HEK293T (cell line): ENCODE results near the gene ZDHHC11.
"Not testable (repeated sequence)": the region's sequence is repeated elsewhere in the genome, so short reads cannot be mapped to it uniquely, and the experiment has no call there.

ENCODE experiments used
- CTCF ChIA-PET: fragments of 350-600 bp; formaldehyde crosslinking; extraction: SDS; loops from one replicate; lab custom pipeline; 2021; ENCODE audit warnings: antibody characterized with exemption, inconsistent platforms; lab: Yijun Ruan, JAX
- POLR2A ChIA-PET: fragments of 350-600 bp; formaldehyde crosslinking; extraction: SDS; loops from one replicate; lab custom pipeline; 2020; ENCODE audit warnings: antibody characterized with exemption, inconsistent platforms; lab: Yijun Ruan, JAX
- DNase-seq: peaks from one replicate; pipeline ENCODE4 v3.0.0; 2012; ENCODE audit warnings: mixed read lengths; ENCODE audit errors: extremely low spot score
- ARNT ChIP-seq: fragments of 450-650 bp; IDR thresholded peaks from 2 replicates; pipeline ENCODE4 v1.6.1; 2017; ENCODE audit warnings: mild to moderate bottlenecking
- BHLHE40 ChIP-seq: fragments of 450-650 bp; IDR thresholded peaks from 2 replicates; pipeline ENCODE4 v1.6.1; 2016; ENCODE audit warnings: mild to moderate bottlenecking, moderate library complexity, borderline replicate concordance
- CTBP1 ChIP-seq: fragments of 450-650 bp; IDR thresholded peaks from 2 replicates; pipeline ENCODE4 v1.6.1; 2016; ENCODE audit warnings: borderline replicate concordance
- ELF4 ChIP-seq: fragments of 450-650 bp; IDR thresholded peaks from 2 replicates; pipeline ENCODE4 v1.6.1; 2017; ENCODE audit warnings: antibody characterized with exemption
- FOXA1 ChIP-seq: fragments of 450-650 bp; IDR thresholded peaks from 2 replicates; pipeline ENCODE4 v1.6.1; 2016; ENCODE audit warnings: mild to moderate bottlenecking
- FOXK2 ChIP-seq: fragments of 450-650 bp; IDR thresholded peaks from 2 replicates; pipeline ENCODE4 v1.6.1; 2016; ENCODE audit warnings: mild to moderate bottlenecking
- FOXM1 ChIP-seq: fragments of 450-650 bp; IDR thresholded peaks from 2 replicates; pipeline ENCODE4 v1.6.1; 2017; ENCODE audit warnings: mild to moderate bottlenecking, borderline replicate concordance
- HDGF ChIP-seq: fragments of 450-650 bp; IDR thresholded peaks from 2 replicates; pipeline ENCODE4 v1.6.1; 2017; ENCODE audit warnings: antibody characterized with exemption, borderline replicate concordance
- L3MBTL2 ChIP-seq: fragments of 450-650 bp; conservative IDR thresholded peaks from 2 replicates; pipeline ENCODE4 v1.6.1; 2016; ENCODE audit warnings: mild to moderate bottlenecking
- LEF1 ChIP-seq: fragments of 450-650 bp; IDR thresholded peaks from 2 replicates; pipeline ENCODE4 v1.6.1; 2017; ENCODE audit warnings: mild to moderate bottlenecking, borderline replicate concordance
- NFRKB ChIP-seq: fragments of 450-650 bp; IDR thresholded peaks from 2 replicates; pipeline ENCODE4 v1.6.1; 2016; ENCODE audit warnings: mild to moderate bottlenecking, moderate library complexity
- SP1 ChIP-seq: fragments of 450-650 bp; IDR thresholded peaks from 2 replicates; pipeline ENCODE4 v1.6.1; 2017
- SUZ12 ChIP-seq: fragments of 450-650 bp; IDR thresholded peaks from 2 replicates; pipeline ENCODE4 v1.6.1; 2016; ENCODE audit warnings: mild to moderate bottlenecking
- TARDBP ChIP-seq: fragments of 450-650 bp; IDR thresholded peaks from 2 replicates; pipeline ENCODE4 v1.6.1; 2016
- ZNF384 ChIP-seq: fragments of 450-650 bp; IDR thresholded peaks from 2 replicates; pipeline ENCODE4 v1.6.1; 2016
- TF ChIP-seq, protein P1 (sequence below): fragments of 450-650 bp; IDR thresholded peaks from 2 replicates; pipeline ENCODE4 v1.6.1; 2016

ZDHHC11 gene

DNA sequence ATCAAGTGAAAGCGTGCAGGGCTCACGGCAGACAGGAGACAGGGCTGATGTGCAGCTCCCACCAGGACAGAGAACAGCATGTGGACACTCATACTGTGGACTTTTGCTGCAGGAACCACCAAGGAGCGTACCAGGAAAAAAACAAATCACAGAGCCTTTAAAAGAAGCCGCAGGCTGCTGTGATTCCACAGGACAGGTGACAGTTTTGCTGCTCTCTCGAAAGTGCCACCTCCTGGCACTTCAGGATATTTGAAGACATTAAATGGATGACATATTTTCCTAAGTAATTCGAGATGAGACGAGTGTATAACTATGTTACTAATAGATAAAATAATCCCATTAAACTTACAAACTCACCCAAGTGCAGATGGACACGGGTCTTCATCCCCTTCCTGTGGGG is 29.3 kb downstream of the ZDHHC11 start:
- TF ChIP-seq CTBP1 (no peak), BHLHE40 (no peak), L3MBTL2 (no peak), TARDBP (no peak), ARNT (no peak), FOXM1 (no peak), FOXA1 (no peak), NFRKB (no peak), SUZ12 (no peak), ELF4 (no peak), LEF1 (no peak), ZNF384 (no peak)
- CTCF ChIA-PET = no interaction called here
- POLR2A ChIA-PET = no interaction called here
- DNase-seq = no peak

DNA sequence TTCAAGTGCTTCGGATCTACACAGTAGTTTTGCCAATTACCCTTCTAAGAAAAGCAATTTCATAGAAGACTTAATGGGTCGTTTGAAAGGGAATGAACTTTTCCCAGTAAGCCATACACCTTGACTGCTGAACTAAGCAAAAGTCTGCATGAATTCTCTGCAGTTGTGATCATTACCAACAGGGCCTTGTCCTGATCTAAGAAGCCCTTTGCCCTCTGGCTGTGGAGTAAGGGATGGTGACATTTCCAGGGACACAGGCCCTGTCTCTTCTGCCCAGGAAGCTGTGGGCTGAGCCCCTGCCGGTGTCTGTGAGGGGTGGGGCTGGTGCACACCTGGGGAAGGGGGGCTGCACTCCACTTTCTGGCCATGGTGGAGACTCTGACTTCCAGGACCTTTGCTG is 30.5 kb downstream of the ZDHHC11 start:
- no peak for DNase-seq
- ChIA-PET POLR2A (interaction anchor here (0.6 kb wide), 1 partner anchor 34 kb away, joined by 3 read pairs; no protein-coding TSS in a partner anchor), CTCF (no interaction called here)
- TF ChIP-seq, protein P1, sequence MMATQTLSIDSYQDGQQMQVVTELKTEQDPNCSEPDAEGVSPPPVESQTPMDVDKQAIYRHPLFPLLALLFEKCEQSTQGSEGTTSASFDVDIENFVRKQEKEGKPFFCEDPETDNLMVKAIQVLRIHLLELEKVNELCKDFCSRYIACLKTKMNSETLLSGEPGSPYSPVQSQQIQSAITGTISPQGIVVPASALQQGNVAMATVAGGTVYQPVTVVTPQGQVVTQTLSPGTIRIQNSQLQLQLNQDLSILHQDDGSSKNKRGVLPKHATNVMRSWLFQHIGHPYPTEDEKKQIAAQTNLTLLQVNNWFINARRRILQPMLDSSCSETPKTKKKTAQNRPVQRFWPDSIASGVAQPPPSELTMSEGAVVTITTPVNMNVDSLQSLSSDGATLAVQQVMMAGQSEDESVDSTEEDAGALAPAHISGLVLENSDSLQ = no peak
- TF ChIP-seq ARNT (no peak), L3MBTL2 (no peak), SUZ12 (no peak), FOXK2 (no peak), CTBP1 (no peak), LEF1 (no peak), ELF4 (no peak), FOXA1 (no peak), HDGF (no peak), ZNF384 (no peak), BHLHE40 (no peak), NFRKB (no peak)

DNA sequence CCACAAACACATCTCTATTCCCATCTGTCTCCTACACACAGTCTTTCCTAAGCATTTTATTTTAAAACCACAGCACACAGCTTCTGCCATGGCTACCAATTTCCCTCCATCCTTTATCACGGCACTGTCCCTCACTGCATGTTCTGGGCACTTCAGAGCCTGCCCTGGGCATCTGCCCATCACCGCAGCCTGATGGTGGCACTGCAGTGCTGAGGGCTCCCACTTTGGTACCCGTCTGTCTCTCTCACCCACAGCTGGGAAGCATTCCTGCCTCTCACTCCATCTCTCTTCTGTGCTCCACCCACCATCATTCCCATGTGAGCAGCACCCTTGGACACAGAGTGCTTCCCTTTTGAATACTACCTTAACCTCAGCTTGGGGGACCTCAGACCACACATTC is 31.7 kb downstream of the ZDHHC11 start:
- no peak for TF ChIP-seq FOXM1
- no peak for TF ChIP-seq CTBP1
- no peak for TF ChIP-seq HDGF
- TF ChIP-seq L3MBTL2 = no peak
- TF ChIP-seq FOXK2 = no peak
- TF ChIP-seq ZNF384 = no peak
- TF ChIP-seq TARDBP = no peak
- no peak for DNase-seq
- CTCF ChIA-PET = no interaction called here
- POLR2A ChIA-PET = no interaction called here

DNA sequence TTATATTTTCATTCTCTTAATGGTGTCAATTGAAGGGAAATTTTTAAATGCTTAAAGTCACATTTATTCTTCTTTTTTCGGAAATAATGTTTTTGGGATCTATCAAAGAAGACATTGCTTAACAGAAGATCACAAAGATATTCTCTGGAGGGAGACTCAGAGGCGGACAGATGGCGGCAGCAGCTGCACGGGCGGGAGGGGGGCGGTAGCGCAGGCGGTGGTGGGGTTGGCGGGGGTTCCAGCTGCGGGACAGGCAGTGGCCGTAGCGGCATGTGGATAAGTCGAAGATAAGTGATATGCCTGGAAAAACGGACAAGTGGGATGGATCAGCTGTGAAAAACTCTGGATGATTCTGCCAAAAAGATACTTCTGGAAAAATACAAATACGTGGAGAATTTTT is 34.6 kb downstream of the ZDHHC11 start:
- POLR2A ChIA-PET = no interaction called here
- no peak for DNase-seq
- CTCF ChIA-PET = no interaction called here
- TF ChIP-seq CTBP1 (no peak), SP1 (no peak), LEF1 (no peak), TARDBP (no peak), NFRKB (no peak), FOXK2 (no peak), L3MBTL2 (no peak), FOXM1 (no peak), ELF4 (no peak), BHLHE40 (no peak), ARNT (no peak), SUZ12 (no peak), FOXA1 (no peak)
- TF ChIP-seq, protein P1 = no peak

DNA sequence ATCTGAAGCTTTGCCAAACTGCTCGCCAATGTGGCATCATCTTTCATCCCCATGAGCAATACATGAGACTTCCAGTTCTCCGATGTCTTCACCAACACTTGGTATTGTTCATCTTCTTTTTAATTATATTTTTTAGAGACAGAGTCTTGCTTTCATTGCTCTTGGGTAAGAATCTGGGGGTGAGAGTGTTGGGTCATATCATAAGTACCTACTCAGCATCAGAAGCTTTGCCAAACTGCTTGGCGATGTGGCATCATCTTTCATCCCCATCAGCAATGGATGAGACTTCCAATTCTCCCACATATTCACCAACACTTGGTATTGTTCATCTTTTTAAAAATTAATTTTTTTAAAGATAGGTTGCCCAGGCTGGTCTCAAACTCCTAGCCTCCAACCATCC is 35.3 kb downstream of the ZDHHC11 start:
- POLR2A ChIA-PET = no interaction called here
- CTCF ChIA-PET = no interaction called here
- TF ChIP-seq FOXM1 (no peak), SUZ12 (no peak), BHLHE40 (no peak), TARDBP (no peak), FOXK2 (no peak), FOXA1 (no peak), NFRKB (no peak), SP1 (no peak), L3MBTL2 (no peak), LEF1 (no peak), ARNT (no peak), HDGF (no peak), ZNF384 (no peak), CTBP1 (no peak), ELF4 (no peak)
- TF ChIP-seq, protein P1 = no peak
- no peak for DNase-seq

DNA sequence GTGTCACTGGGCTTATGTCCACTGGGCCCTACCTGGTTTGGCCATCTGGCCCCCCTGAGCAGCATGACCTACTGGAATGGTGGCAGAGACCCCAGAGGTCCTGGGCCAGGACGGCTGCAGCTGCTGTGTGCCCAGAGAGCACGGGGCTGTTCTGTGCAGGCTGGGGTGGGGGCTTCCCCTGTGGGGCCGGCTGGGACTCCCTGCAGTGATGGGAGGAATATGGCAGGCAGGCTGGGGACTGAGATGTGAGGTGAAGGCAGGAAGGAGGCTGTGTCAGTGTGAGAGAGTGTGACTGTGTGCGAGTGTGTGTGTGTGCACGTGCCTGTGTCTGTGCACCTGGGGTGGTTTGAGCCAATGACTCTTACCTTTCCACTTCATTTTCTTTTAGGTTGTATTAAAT is 37.2 kb downstream of the ZDHHC11 start:
- CTCF ChIA-PET, POLR2A ChIA-PET, DNase-seq: not testable (repeated sequence)

DNA sequence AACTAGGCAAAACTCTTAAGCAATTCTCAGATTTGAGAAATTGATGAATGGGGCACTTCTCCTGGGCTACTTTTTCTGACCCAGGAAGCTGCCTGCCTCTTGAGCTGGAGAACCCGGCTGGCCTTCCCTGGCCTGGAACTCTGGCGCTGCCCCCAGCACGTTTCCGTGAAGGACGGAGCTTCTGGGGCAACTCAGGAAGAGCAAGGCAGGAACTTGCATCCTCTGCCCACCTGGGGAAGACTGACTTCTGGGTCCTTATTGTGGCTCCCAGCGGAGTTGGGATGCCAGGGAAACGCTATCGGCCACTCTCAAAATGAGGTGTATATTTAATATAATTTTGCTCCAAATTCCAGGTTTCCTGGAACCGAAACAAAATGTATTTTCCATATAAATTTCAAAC is 39.4 kb downstream of the ZDHHC11 start:
- CTCF ChIA-PET, DNase-seq, POLR2A ChIA-PET: not testable (repeated sequence)

DNA sequence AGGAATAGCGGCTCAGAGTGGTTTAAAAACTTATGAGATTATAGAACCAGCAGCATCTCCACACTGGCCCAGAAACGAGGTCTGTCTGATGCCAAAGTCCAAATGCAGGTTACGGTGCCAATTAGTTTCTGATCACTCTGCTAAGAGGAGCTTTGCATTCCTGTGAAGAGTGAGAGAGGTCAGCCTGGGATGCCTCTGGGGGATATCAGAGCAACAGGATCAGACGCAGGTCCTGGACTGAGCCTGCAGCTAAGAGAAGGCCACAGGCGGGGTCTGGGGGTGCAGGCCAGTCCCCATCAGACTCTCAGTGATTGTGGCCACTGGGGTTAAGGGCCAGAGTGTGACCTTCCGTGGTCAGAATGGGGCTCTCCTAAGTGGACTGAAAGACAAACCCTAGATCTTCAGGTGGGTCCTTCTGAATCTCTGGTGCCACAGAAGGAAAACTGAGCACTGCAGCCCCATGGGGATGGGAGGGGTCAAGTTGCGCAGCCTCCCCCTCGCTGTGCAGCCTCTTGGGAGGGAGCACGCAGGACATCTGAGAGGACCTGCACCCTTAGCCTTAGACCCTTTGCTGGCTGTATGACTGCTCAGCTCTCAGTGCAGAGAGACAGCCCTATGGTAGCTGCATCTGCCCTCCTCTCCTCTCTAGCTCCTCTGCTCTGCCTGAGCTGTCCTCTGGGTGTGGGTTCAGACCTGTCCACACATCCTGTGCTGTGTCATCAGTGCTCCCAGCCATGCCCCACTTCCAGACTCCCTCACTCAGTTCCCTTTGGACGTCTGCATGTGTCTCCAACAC is 42.9 kb downstream of the ZDHHC11 start:
- DNase-seq, CTCF ChIA-PET, POLR2A ChIA-PET: not testable (repeated sequence)
